Adrenal gland (tissue), 5 donors: Measurements from ENCODE around the gene RBM47.

Experiments used
- CTCF ChIP-seq, 6 experiments: fragments of 450-650 bp in 4 of 6; fragments of 200-600 bp in 2 of 6; sonication (generic) in 1 of 6; IDR thresholded peaks; 1 replicate in 5 of 6; 2 replicates in 1 of 6; pipeline versions ENCODE4 v1.5.1 to v1.8.0; 2016 to 2021; ENCODE audit warnings: antibody characterized with exemption in 6 of 6, mild to moderate bottlenecking in 2 of 6, moderate library complexity in 1 of 6
- POLR2A ChIP-seq, 2 donors: fragments of 450-650 bp; IDR thresholded peaks; one replicate each; pipeline ENCODE4 v1.6.1; 2017; ENCODE audit warnings: antibody characterized with exemption in 2 of 2, mild to moderate bottlenecking in 2 of 2, moderate library complexity in 1 of 2
- donor health status: DM: no; HTN: no; CAD: no.

GRCh38 chr4:40403081-40403480, 226.6 kb downstream of the RBM47 start:
- TF ChIP-seq CTCF (IDR thresholded peaks at IDR 0.05) = no peak
- no peak for TF ChIP-seq POLR2A (IDR thresholded peaks at IDR 0.05)
